BJ (cell line): ENCODE measurements around the gene ABLIM1. TPM values are rescaled to one million over a fixed set of nuclear protein-coding genes. Genes with fewer than 3 reads are reported as not detected.

Source experiments
- CTCF ChIA-PET: fragments of 350-600 bp; formaldehyde crosslinking; extraction: SDS; loops from one replicate; lab custom pipeline; 2021; ENCODE audit warnings: antibody characterized with exemption, inconsistent platforms; lab: Yijun Ruan, JAX
- POLR2A ChIA-PET: fragments of 300-600 bp; sonication (Branson Sonifier 250); formaldehyde crosslinking; extraction: SDS; loops from one replicate; lab custom pipeline; 2021; ENCODE audit warnings: antibody characterized with exemption; lab: Charles Lee
- DNase-seq: peaks from one replicate; pipeline ENCODE4 v3.0.0-alpha.2; 2011; ENCODE audit warnings: low read depth
- H3K27me3 ChIP-seq: 2 replicates; pipeline ENCODE4 v1.6.0; 2011; ENCODE audit warnings: low read length; ENCODE audit not compliant: control insufficient read depth, insufficient read depth
- H3K36me3 ChIP-seq: 2 replicates; pipeline ENCODE4 v1.5.1; 2011; ENCODE audit warnings: low read length; ENCODE audit not compliant: control insufficient read depth, insufficient read depth
- H3K4me3 ChIP-seq: 2 replicates; pipeline ENCODE4 v1.5.1; 2011; ENCODE audit warnings: low read depth, mild to moderate bottlenecking, control low read depth, low read length
- CTCF ChIP-seq: IDR thresholded peaks from 2 replicates; pipeline ENCODE4 v1.5.1; 2011; ENCODE audit warnings: low read depth, mild to moderate bottlenecking, control low read depth, inconsistent platforms, low read length, moderate library complexity; ENCODE audit not compliant: insufficient read depth
- polyA plus RNA-seq: library from polyadenylated mRNA; depleted of rRNA; stranded (reverse); fragments of >200 nt; gene quantifications from 2 replicates; pipeline ENCODE4 v1.2.3, GENCODE V29; 2011

Gene ABLIM1
- polyA plus RNA-seq, 1 experiment: 14.4 TPM

GRCh38 chr10:114426476-114426875 is 231.6 kb downstream of the ABLIM1 start:
- Histone ChIP-seq H3K36me3 (no peaks in the 10 kb centered on the region), H3K4me3 (no peak overlapping the region), H3K27me3 (peaks cover 1% of the 10 kb centered on the region; the same call in 1 of the 2 replicates)
- no peak for TF ChIP-seq CTCF
- no peak for DNase-seq
- POLR2A ChIA-PET: no interaction called here
- CTCF ChIA-PET: interaction anchor here (1.9 kb wide), 1 partner anchor 12 kb away, joined by 6 read pairs; no protein-coding TSS in a partner anchor

GRCh38 chr10:114420811-114421485 is 237.1 kb downstream of the ABLIM1 start:
- Histone ChIP-seq H3K36me3 (no peaks in the 10 kb centered on the region), H3K4me3 (no peak overlapping the region), H3K27me3 (peaks cover 1% of the 10 kb centered on the region; the same call in 1 of the 2 replicates)
- ChIA-PET POLR2A (no interaction called here), CTCF (no interaction called here)
- TF ChIP-seq CTCF: no peak
- DNase-seq: no peak

- no peak for TF ChIP-seq CTCF
- POLR2A ChIA-PET: no interaction called here
- no peak for DNase-seq
- Histone ChIP-seq H3K36me3 (no peaks in the 10 kb centered on the region), H3K4me3 (no peak overlapping the region), H3K27me3 (peaks cover 5% of the 10 kb centered on the region)
- CTCF ChIA-PET: no interaction called here
Measured at GRCh38 chr10:114418109-114418508, 240.0 kb downstream of the ABLIM1 start.

GRCh38 chr10:114412907-114413797 is 244.9 kb downstream of the ABLIM1 start:
- Histone ChIP-seq H3K4me3 (no peak overlapping the region), H3K36me3 (no peaks in the 10 kb centered on the region), H3K27me3 (peaks cover 5% of the 10 kb centered on the region)
- POLR2A ChIA-PET: no interaction called here
- CTCF ChIA-PET: interaction anchor here (0.6 kb wide), 1 partner anchor 245 kb away, joined by 3 read pairs; no protein-coding TSS in a partner anchor
- no peak for TF ChIP-seq CTCF
- no peak for DNase-seq

GRCh38 chr10:114408968-114409444 is 249.1 kb downstream of the ABLIM1 start:
- ChIA-PET CTCF (interaction anchor here (0.7 kb wide), 1 partner anchor 640 kb away, joined by 3 read pairs; no protein-coding TSS in a partner anchor), POLR2A (no interaction called here)
- TF ChIP-seq CTCF: no peak
- no peak for DNase-seq
- Histone ChIP-seq H3K4me3 (no peak overlapping the region), H3K27me3 (peaks cover 9% of the 10 kb centered on the region), H3K36me3 (no peaks in the 10 kb centered on the region)
